ENCODE measurements around the gene ELF3. TPM values are rescaled to one million over a fixed set of nuclear protein-coding genes. Genes with fewer than 3 reads are reported as not detected.

Gene ELF3
- total and polyA plus RNA-seq, 10 donors = 0.24 to 3.4 (median 1.1) TPM

DNA sequence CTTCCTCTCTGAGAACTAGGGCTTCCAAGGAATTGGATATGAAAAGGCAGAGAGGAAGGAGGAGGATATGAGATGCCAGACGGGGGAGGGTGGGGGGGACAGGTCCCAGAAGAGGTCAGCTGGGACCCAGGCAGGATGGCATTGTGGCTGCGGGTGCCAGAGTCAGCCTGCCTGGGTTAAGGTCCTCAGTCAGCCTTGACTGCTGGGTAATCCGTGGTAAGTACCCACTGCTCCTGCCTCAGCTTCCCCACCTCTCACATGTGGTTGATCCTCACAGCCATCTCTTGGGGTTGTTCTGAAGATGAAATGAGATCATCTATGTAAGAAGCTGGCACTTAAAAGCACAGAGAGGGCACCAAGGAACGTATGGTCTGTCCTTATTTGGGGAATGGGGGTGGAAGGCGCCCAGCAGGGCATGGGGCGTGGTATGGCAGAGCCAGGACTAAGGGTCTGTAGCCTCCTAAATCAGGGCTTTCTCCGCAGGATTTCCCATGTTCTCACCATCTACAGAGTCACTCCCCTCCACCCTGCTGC lies 23.8 kb downstream of the ELF3 start:
- 72 to 82% (median 80%) methylated on average over 7 of the region's 7 CpGs for WGBS, 5 donors
- Histone ChIP-seq H3K4me1 (no peaks in the 10 kb centered on the region), H3K4me3 (no peak overlapping the region), H3K27me3 (replicated peaks in 1 of 7) (peaks cover 0 to 9% (median 0%) of the 10 kb centered on the region in 7 donors), H3K9me3 (no peaks in the 10 kb centered on the region), H3K36me3 (no peaks in the 10 kb centered on the region), H3K27ac (no peak overlapping the region)
- intact Hi-C loops (cut with DNase I; ENCODE audit: low total_unique reads) = no loop called here
- DNase-seq = no peak
- TF ChIP-seq POLR2A (IDR thresholded peaks at IDR 0.05) (no peak), POLR2AphosphoS5 (IDR thresholded peaks at IDR 0.05) (no peak)

DNA sequence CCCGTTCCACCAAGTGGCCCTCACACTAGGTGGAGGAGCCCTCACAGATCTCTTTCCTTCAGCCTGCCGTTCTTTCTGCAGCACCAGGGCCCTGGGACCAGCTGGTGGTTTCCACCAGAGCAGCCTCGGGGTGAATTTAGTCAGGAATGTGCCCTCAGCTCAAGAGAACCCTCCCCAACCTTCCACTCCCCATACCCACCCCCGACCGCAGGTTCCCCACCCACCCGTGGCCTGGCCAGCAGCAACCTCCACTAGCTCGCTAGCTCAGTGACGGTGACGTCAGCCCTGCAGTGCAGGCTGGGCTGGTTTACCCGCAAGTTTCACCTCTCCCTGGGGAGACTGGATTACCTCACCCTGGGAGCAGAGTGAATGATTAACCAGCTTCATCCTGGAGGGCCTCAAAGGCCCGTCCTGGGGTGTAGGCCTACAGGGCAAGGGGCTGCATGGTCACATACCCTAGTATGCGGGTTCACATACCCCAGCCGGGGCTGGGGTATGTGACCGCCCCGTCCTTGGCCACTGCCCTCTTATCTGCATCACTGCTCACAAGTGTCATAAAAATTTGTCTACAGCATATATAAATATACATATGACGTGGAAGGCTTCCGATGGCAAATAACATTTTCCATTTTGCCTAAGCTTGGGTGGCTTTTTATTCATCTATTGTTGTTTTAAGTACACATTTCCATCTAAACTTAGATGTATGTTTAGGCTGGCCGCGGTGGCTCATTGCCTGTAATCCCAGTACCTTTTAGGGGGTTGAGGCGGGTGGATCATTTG lies 24.5 kb downstream of the ELF3 start:
- H3K9me3 ChIP-seq = no peaks in the 10 kb centered on the region
- no peak overlapping the region for H3K27ac ChIP-seq
- intact Hi-C loops (cut with DNase I; ENCODE audit: low total_unique reads) = no loop called here
- TF ChIP-seq, protein P1, sequence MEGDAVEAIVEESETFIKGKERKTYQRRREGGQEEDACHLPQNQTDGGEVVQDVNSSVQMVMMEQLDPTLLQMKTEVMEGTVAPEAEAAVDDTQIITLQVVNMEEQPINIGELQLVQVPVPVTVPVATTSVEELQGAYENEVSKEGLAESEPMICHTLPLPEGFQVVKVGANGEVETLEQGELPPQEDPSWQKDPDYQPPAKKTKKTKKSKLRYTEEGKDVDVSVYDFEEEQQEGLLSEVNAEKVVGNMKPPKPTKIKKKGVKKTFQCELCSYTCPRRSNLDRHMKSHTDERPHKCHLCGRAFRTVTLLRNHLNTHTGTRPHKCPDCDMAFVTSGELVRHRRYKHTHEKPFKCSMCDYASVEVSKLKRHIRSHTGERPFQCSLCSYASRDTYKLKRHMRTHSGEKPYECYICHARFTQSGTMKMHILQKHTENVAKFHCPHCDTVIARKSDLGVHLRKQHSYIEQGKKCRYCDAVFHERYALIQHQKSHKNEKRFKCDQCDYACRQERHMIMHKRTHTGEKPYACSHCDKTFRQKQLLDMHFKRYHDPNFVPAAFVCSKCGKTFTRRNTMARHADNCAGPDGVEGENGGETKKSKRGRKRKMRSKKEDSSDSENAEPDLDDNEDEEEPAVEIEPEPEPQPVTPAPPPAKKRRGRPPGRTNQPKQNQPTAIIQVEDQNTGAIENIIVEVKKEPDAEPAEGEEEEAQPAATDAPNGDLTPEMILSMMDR (IDR thresholded peaks at IDR 0.05 in 8 of 11, conservative IDR thresholded peaks at IDR 0.05 in 3 of 11) = no peak
- H3K27me3 ChIP-seq (replicated peaks in 1 of 7) = peaks cover 0 to 9% (median 0%) of the 10 kb centered on the region in 7 donors
- H3K36me3 ChIP-seq = no peaks in the 10 kb centered on the region
- DNase-seq = no peak
- H3K4me3 ChIP-seq = no peak overlapping the region
- H3K4me1 ChIP-seq = no peaks in the 10 kb centered on the region
- WGBS, 5 donors = 73 to 85% (median 78%) methylated on average over 11 to 20 of the region's 20 CpGs

DNA sequence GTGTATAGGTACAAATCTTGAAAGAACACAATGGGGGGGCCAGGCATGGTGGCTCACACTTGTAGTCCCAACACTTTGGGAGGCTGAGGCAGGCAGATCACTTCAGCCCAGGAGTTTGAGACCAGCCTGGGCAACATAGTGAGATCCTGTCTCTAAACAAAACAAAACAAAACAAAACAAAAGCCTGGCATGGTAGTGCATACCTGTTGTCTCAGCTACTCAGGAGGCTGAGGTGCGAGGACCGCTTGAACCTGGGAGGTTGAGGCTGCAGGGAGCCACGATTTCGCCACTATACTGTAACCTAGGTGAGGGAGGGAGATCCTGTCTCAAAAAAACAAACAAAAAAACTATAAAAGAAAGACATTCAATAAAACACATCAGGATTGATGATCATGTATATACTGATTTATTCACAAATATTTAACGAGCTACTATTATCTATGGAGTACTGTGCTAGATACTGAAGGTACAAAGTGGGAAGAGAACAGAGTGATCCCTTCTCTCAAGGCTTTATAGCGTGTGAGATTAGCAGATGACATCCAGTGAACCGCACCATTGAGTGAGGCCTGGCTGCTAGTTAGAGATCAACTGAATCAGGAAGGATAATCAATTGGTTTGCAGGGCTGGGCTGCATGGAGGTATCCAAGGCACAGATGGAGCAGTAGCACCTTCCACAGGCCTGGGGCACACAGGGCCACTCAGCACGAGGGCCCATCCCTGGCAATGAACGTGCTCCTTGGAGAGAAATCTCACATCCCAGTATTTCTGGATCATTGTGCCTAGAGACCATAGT lies 26.4 kb downstream of the ELF3 start:
- WGBS, 5 donors = 86 to 95% (median 88%) methylated on average over 9 of the region's 9 CpGs
- H3K36me3 ChIP-seq = no peaks in the 10 kb centered on the region
- DNase-seq = no peak
- H3K4me3 ChIP-seq = no peak overlapping the region
- no peaks in the 10 kb centered on the region for H3K4me1 ChIP-seq
- H3K27ac ChIP-seq = no peak overlapping the region
- intact Hi-C loops (cut with DNase I; ENCODE audit: low total_unique reads) = no loop called here
- no peaks in the 10 kb centered on the region for H3K9me3 ChIP-seq
- peaks cover 0 to 9% (median 0%) of the 10 kb centered on the region in 7 donors for H3K27me3 ChIP-seq (replicated peaks in 1 of 7)
- no peak for TF ChIP-seq POLR2A (IDR thresholded peaks at IDR 0.05)
- TF ChIP-seq POLR2AphosphoS5 (IDR thresholded peaks at IDR 0.05) = no peak
- TF ChIP-seq, protein P1 (IDR thresholded peaks at IDR 0.05 in 8 of 11, conservative IDR thresholded peaks at IDR 0.05 in 3 of 11) = no peak

DNA sequence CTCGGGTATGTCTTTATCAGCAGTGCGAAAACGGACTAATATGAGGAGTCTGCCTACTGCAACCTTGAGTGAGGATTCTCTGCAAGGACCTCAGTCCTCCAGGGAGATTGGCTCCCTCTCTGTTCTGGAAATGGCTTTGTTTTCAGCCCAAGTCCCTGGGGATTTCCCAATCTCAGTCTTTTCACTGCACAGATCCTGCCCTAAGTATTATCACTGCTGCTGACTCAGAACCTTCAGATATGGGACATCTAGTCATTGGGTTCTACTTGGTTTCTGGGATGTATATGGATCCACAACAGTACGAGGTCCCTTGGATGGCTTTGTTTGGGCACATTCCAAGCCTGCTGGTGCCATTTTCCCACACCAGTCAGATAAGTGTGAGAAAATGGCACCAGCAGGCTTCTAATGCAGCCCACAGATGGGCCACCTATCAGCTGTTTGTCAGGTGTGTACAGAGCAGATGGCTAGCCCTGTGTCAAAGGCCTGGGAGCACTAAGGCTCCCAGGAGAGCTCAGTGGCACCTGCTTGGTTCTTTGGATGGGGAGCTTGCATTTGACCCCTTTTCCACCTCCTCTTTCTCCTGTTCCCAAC lies 27.4 kb downstream of the ELF3 start:
- no peaks in the 10 kb centered on the region for H3K36me3 ChIP-seq
- no peaks in the 10 kb centered on the region for H3K9me3 ChIP-seq
- H3K27me3 ChIP-seq (replicated peaks in 1 of 7) = peaks cover 0 to 9% (median 0%) of the 10 kb centered on the region in 7 donors
- no peaks in the 10 kb centered on the region for H3K4me1 ChIP-seq
- no peak overlapping the region for H3K27ac ChIP-seq
- DNase-seq = no peak
- intact Hi-C loops (cut with DNase I; ENCODE audit: low total_unique reads) = no loop called here
- H3K4me3 ChIP-seq = no peak overlapping the region
- TF ChIP-seq, protein P1 (IDR thresholded peaks at IDR 0.05 in 8 of 11, conservative IDR thresholded peaks at IDR 0.05 in 3 of 11) = no peak
- TF ChIP-seq POLR2A (IDR thresholded peaks at IDR 0.05) = no peak
- no peak for TF ChIP-seq POLR2AphosphoS5 (IDR thresholded peaks at IDR 0.05)
- WGBS, 5 donors = 78 to 94% (median 88%) methylated on average over 4 of the region's 4 CpGs
